Spleen (tissue), 11 donors: ENCODE data around the gene LRRN4. TPM values are rescaled to one million over a fixed set of nuclear protein-coding genes. Genes with fewer than 3 reads are reported as not detected.

Experiments
- DNase-seq: peaks from one replicate; pipeline ENCODE4 v3.0.0-alpha.2; 2020
- H3K27ac ChIP-seq, 8 donors: fragments of 200-600 bp; sonication (generic) in 7 of 8; 1 replicate in 4 of 8; 2 replicates in 4 of 8; pipeline versions ENCODE4 v1.5.0 to v1.8.0; 2016 to 2021; ENCODE audit warnings: inconsistent platforms in 4 of 8, mild to moderate bottlenecking in 4 of 8, moderate library complexity in 1 of 8
- H3K27me3 ChIP-seq, 7 donors: fragments of 200-600 bp; sonication (generic) in 6 of 7; replicated peaks in 1 of 7; 1 replicate in 4 of 7; 2 replicates in 3 of 7; pipeline versions ENCODE4 v1.5.0 to v1.8.0; 2016 to 2021; ENCODE audit warnings: inconsistent platforms in 3 of 7, mild to moderate bottlenecking in 1 of 7
- H3K36me3 ChIP-seq, 6 donors: fragments of 200-600 bp; sonication (generic) in 5 of 6; 1 replicate in 4 of 6; 2 replicates in 2 of 6; pipeline versions ENCODE4 v1.5.0 to v1.8.0; 2016 to 2021; ENCODE audit warnings: inconsistent platforms in 2 of 6
- H3K4me1 ChIP-seq, 6 donors: fragments of 200-600 bp; sonication (generic) in 5 of 6; 1 replicate in 3 of 6; 2 replicates in 3 of 6; pipeline versions ENCODE4 v1.5.0 to v1.8.0; 2016 to 2021; ENCODE audit warnings: inconsistent platforms in 3 of 6
- H3K4me3 ChIP-seq, 8 donors: fragments of 200-600 bp; sonication (generic) in 7 of 8; 1 replicate in 4 of 8; 2 replicates in 4 of 8; pipeline versions ENCODE4 v1.5.0 to v1.8.0; 2016 to 2021; ENCODE audit warnings: inconsistent platforms in 4 of 8, mild to moderate bottlenecking in 4 of 8, moderate library complexity in 2 of 8
- H3K9me3 ChIP-seq, 8 donors: fragments of 200-600 bp; sonication (generic) in 7 of 8; 1 replicate in 4 of 8; 2 replicates in 4 of 8; pipeline versions ENCODE4 v1.5.0 to v1.8.0; 2016 to 2021; ENCODE audit warnings: inconsistent platforms in 4 of 8
- CTCF ChIP-seq, 11 experiments: fragments of 200-600 bp in 7 of 11; fragments of 450-650 bp in 4 of 11; sonication (generic) in 4 of 11; IDR thresholded peaks in 8 of 11; conservative IDR thresholded peaks in 3 of 11; 1 replicate in 7 of 11; 2 replicates in 4 of 11; pipeline versions ENCODE4 v1.4.0 to v1.8.0; 2016 to 2021; ENCODE audit warnings: antibody characterized with exemption in 11 of 11, inconsistent platforms in 4 of 11, mild to moderate bottlenecking in 1 of 11
- POLR2A ChIP-seq, 3 donors: fragments of 450-650 bp; IDR thresholded peaks; one replicate each; pipeline ENCODE4 v1.5.1; 2017; ENCODE audit warnings: antibody characterized with exemption in 3 of 3, mild to moderate bottlenecking in 1 of 3
- POLR2AphosphoS5 ChIP-seq, 3 donors: sonication (generic); formaldehyde crosslinking; IDR thresholded peaks; one replicate each; pipeline ENCODE4 v1.5.1; 2017; ENCODE audit warnings: antibody characterized with exemption in 3 of 3
- WGBS, 5 donors: extraction: QIAGEN DNeasy Blood & Tissue Kit in 3 of 5; methylation state at CpG; one replicate each; pipeline versions ENCODE4 v1.1.5 to v1.1.7; 2013 to 2018; 5-methylcytosine and 5-hydroxymethylcytosine counted together
- intact Hi-C: fragments of 100-400 bp; cut with DNase I; formaldehyde crosslinking; loops from one replicate; pipeline ENCODE4 v1.15.0; 2023; ENCODE audit warnings: low total_unique reads
- polyA plus RNA-seq, 3 donors: library from polyadenylated mRNA; stranded (reverse); fragments of 200-250 nt; gene quantifications; one replicate each; pipeline ENCODE4 v1.2.1, GENCODE V29; 2013
- total RNA-seq, 7 donors: library from RNA; depleted of rRNA in 3 of 7; stranded (reverse); fragments of >200 nt in 3 of 7; fragmentation: NEBNext Ultra II Directional in 4 of 7; extraction: Animal tissue kit (Norgen Biotek cat#: 25700) in 4 of 7; gene quantifications; one replicate each; pipeline versions ENCODE4 v1.1.0 to v1.2.1, GENCODE V29; 2016 to 2021
- donor health status: healthy with polysubstance abuse.
- donor health status: DM: no; HTN: no; CAD: no; lungs with moderate emphysema.
- donor health status: DM: no; HTN: no; CAD: no.
- donor health status: Bipolar disorder and iron deficiency.
- donor health status: healthy.
- donor health status: DM: no; HTN: no; CAD: no.
- donor health status: DM: yes; HTN: yes; CAD: no.

LRRN4 gene
- total and polyA plus RNA-seq, 10 donors: 0.13 to 0.18 TPM; not detected in 8

- intact Hi-C loops: no loop called here
- peaks cover 0 to 13% (median 6%) of the 10 kb centered on the region in 6 donors for H3K4me1 ChIP-seq
- DNase-seq: no peak
- 86 to 96% (median 93%) methylated on average over 6 of the region's 6 CpGs for WGBS, 5 donors
- H3K27ac ChIP-seq: no peak overlapping the region
- peaks cover 0 to 88% (median 27%) of the 10 kb centered on the region in 6 donors for H3K36me3 ChIP-seq
- H3K4me3 ChIP-seq: no peak overlapping the region
- TF ChIP-seq POLR2A (IDR thresholded peaks at IDR 0.05): no peak
- TF ChIP-seq POLR2AphosphoS5 (IDR thresholded peaks at IDR 0.05): no peak
- TF ChIP-seq CTCF (IDR thresholded peaks at IDR 0.05 in 8 of 11, conservative IDR thresholded peaks at IDR 0.05 in 3 of 11): no peak
- no peaks in the 10 kb centered on the region for H3K27me3 ChIP-seq
- H3K9me3 ChIP-seq: peaks cover 0 to 9% (median 7%) of the 10 kb centered on the region in 8 donors
These were observed 24.3 kb downstream of the LRRN4 start for GRCh38 chr20:6029538-6029937.

DNA sequence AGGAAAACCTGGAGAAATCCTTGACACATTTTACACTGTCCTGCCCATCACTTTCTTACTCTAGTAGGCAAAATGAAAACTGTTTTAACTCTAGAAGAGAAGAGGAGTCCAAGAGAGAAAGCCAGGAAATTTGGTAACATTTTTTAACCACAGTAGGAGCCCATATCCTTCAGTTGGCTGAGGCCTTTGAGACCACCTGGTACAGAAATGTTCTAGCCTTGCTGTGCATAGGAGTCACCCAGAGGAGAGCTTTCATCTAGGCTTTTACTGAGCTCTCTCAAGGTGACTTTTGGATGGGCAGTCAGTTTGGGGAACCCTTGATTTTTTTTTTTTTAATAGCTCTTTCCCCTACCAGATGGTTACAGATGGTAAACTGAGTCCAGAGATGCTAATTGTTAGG is 25.0 kb downstream of the LRRN4 start:
- TF ChIP-seq CTCF (IDR thresholded peaks at IDR 0.05 in 8 of 11, conservative IDR thresholded peaks at IDR 0.05 in 3 of 11) (no peak), POLR2AphosphoS5 (IDR thresholded peaks at IDR 0.05) (no peak), POLR2A (IDR thresholded peaks at IDR 0.05) (no peak)
- Histone ChIP-seq H3K4me1 (peaks cover 0 to 6% (median 2%) of the 10 kb centered on the region in 6 donors), H3K27me3 (no peaks in the 10 kb centered on the region), H3K36me3 (peaks cover 0 to 88% (median 28%) of the 10 kb centered on the region in 6 donors), H3K9me3 (peaks cover 0 to 9% (median 7%) of the 10 kb centered on the region in 8 donors), H3K4me3 (no peak overlapping the region), H3K27ac (no peak overlapping the region)
- intact Hi-C loops: no loop called here
- DNase-seq: no peak

GRCh38 chr20:6026051-6026450 is 27.8 kb downstream of the LRRN4 start:
- Histone ChIP-seq H3K4me1 (no peaks in the 10 kb centered on the region), H3K27ac (no peak overlapping the region), H3K36me3 (peaks cover 0 to 87% (median 23%) of the 10 kb centered on the region in 6 donors), H3K9me3 (peaks cover 0 to 9% (median 7%) of the 10 kb centered on the region in 8 donors), H3K27me3 (no peaks in the 10 kb centered on the region), H3K4me3 (no peak overlapping the region)
- intact Hi-C loops: no loop called here
- DNase-seq: no peak
- TF ChIP-seq POLR2A (IDR thresholded peaks at IDR 0.05) (no peak), CTCF (IDR thresholded peaks at IDR 0.05 in 8 of 11, conservative IDR thresholded peaks at IDR 0.05 in 3 of 11) (no peak), POLR2AphosphoS5 (IDR thresholded peaks at IDR 0.05) (no peak)
- WGBS, 5 donors: 86 to 91% (median 88%) methylated on average over 3 of the region's 3 CpGs

GRCh38 chr20:6024768-6025167 is 29.1 kb downstream of the LRRN4 start:
- H3K36me3 ChIP-seq: peaks cover 0 to 85% (median 23%) of the 10 kb centered on the region in 6 donors
- H3K4me3 ChIP-seq: no peak overlapping the region
- no peak for DNase-seq
- 97 to 100% (median 100%) methylated on average over 1 of the region's 1 CpG for WGBS, 5 donors
- H3K27ac ChIP-seq: no peak overlapping the region
- TF ChIP-seq CTCF (IDR thresholded peaks at IDR 0.05 in 8 of 11, conservative IDR thresholded peaks at IDR 0.05 in 3 of 11): no peak
- no peak for TF ChIP-seq POLR2AphosphoS5 (IDR thresholded peaks at IDR 0.05)
- no peak for TF ChIP-seq POLR2A (IDR thresholded peaks at IDR 0.05)
- intact Hi-C loops: no loop called here
- H3K9me3 ChIP-seq: peaks cover 0 to 9% (median 7%) of the 10 kb centered on the region in 8 donors
- H3K4me1 ChIP-seq: no peaks in the 10 kb centered on the region
- no peaks in the 10 kb centered on the region for H3K27me3 ChIP-seq
